ENCODE data around the gene C1QTNF7.

The C1QTNF7 gene

GRCh38 chr4:15488658-15489470 lies 61.0 kb downstream of the C1QTNF7 start:
- TF ChIP-seq CTCF (IDR thresholded peaks at IDR 0.05) (no peak), ZFX (IDR thresholded peaks at IDR 0.05; ENCODE audit: borderline replicate concordance) (no peak)
- no peak overlapping the region for H3K27ac ChIP-seq

- no peak overlapping the region for H3K27ac ChIP-seq
- TF ChIP-seq CTCF (IDR thresholded peaks at IDR 0.05) (no peak), ZFX (IDR thresholded peaks at IDR 0.05; ENCODE audit: borderline replicate concordance) (no peak)
Observed at GRCh38 chr4:15489551-15489950, 61.7 kb downstream of the C1QTNF7 start.

- H3K27ac ChIP-seq: no peak overlapping the region
- TF ChIP-seq ZFX (IDR thresholded peaks at IDR 0.05; ENCODE audit: borderline replicate concordance): no peak
- TF ChIP-seq CTCF (IDR thresholded peaks at IDR 0.05): no peak
Observed at GRCh38 chr4:15493411-15493810, 65.6 kb downstream of the C1QTNF7 start.

- H3K27ac ChIP-seq: no peak overlapping the region
- TF ChIP-seq CTCF (IDR thresholded peaks at IDR 0.05): no peak
- TF ChIP-seq ZFX (IDR thresholded peaks at IDR 0.05; ENCODE audit: borderline replicate concordance): no peak
Observed at GRCh38 chr4:15495621-15496020, 67.8 kb downstream of the C1QTNF7 start.

All from 22Rv1 (cell line).